HG03469 (cell line): ENCODE results near the gene EDN2.

Source experiments
- ATAC-seq: cut with Tn5 transposase; IDR thresholded peaks from one replicate; pipeline ENCODE4 v1.9.1; 2021; ENCODE audit warnings: mild to moderate bottlenecking, moderate library complexity, moderate number of reproducible peaks; ENCODE audit not compliant: unreplicated experiment

The EDN2 gene

DNA sequence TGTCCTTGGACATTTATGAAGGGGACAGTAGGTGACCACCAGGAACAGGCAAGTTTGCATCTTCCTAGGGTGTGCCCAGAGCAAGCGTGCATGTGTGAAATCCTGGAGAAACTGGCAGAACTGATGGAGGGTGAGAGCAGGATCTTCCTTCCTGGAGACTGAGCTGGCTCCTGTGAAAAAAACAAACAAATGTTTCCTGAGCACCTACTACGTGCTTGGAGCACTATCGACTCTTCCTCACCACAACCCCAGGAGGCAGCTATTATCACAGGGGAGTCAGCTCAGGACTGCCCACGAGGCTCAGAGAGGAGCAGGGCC lies 1.5 kb upstream of the EDN2 start:
- no peak for ATAC-seq

DNA sequence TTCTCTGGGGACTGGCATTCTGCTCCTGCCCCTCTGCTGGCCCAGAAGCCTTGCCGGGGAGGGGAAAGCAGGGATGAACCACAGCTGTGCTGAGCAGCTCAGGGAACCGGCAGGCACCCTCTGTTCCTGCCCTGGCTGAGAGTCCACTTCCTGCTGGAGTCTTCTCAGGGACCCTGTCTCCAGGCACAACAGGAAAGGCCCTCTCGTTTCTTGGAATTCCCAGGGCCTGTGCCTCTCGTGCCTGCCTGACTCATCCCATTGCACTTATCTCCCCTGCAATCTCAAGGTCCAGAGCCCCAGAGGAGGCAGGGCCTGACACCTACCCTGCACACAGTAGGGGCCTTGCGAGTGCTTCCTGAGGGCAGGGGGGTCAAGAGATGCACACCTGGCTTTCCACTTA lies 1.1 kb upstream of the EDN2 start:
- no peak for ATAC-seq

DNA sequence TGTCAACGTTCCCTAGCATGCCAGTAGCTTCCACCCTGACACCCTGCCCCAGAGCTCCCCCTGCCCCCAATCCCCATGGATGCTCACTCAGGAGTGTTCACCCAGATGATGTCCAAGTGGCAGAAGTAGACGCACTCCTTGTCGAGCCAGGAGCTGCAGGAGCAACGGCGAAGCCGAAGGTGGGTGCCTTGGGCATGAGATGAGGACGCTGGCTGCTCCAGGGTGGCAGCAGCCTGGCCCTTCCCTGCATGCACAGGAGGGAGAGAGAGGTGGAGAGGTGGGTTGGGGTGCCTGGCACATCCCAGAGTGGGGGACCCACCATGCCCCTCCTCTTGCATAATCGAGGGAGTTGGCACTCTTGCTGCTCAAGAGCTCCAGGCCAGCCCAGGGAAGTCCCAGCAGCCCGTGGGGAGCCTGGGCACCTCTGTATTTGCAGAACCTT lies 502 bp downstream of the EDN2 start:
- ATAC-seq, result no peak

DNA sequence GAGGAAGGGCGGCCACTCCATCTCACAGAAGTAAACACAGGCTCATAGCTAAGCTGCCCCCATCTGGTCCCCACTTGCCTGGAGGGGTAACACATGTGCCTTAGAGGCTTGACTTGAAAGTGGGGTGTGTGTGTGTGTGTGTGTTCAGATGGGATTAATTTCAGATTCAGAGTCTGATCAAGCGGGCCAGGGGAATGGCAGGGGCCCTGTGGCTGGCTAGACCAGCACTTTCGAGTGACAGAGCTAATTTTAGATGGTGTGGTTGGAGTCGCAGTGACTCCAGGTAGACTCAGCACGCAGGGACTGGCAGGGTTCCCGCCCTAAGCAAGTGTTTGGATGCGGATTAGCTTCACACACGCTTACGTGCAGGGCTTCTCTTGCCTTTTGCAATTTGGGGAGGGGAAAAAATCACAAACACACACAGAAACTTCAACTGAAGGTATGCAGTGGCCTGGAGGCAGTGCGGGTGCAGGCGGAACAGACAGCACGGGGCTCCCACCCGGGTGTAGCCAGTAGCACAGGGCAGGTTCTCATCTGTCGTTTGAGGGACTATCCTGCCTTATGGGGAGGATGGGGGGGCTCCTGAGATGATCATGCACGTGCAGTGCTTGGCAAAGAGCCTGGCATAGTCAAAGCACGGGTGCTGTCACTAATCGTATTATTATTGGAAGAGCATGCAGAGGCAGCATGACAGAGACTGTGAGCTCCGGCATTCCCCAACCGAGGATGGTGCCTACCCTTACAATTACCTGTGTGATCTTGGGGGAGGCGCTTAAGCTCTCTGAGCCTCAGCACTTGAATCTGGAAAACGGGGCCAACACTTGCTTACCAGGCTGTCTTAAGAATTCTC lies 1.3 kb downstream of the EDN2 start:
- no peak for ATAC-seq

DNA sequence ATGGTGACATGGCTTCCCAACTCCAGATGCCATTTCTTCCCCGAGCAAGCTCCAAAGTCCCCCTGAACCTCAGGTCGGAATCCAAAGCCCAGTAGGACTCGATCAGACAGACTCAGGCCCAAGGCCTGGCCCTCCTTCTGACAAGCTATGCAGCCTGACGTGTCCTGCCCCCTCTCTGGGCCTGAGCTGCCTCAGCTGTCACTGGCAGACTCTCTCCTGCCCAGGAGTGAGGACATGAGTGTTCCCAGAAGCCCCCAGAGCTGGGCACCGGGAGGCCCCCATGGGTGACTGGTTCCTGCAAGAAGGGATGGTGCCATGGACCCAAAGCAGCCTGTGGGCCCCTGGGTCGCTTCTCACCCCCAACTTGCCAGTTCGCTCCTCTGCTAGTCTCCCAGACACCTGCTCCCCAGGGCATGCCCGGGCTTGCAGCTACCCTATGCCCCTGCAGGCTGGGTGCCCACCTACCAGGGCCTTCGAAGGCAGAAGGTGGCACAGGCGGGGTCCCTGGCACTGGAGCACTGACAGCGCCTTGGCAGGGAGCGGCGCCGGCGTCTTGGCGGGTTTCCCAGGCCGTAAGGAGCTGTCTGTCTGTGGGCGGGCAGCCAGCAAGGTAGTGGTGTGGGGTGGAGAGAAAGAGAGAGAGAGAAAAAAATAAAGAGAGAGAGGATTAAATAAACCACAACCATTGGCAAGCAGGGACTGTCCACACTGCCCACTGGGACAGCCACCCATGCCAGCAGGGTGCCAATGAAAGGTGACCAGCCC lies 2.3 kb downstream of the EDN2 start:
- no peak for ATAC-seq

DNA sequence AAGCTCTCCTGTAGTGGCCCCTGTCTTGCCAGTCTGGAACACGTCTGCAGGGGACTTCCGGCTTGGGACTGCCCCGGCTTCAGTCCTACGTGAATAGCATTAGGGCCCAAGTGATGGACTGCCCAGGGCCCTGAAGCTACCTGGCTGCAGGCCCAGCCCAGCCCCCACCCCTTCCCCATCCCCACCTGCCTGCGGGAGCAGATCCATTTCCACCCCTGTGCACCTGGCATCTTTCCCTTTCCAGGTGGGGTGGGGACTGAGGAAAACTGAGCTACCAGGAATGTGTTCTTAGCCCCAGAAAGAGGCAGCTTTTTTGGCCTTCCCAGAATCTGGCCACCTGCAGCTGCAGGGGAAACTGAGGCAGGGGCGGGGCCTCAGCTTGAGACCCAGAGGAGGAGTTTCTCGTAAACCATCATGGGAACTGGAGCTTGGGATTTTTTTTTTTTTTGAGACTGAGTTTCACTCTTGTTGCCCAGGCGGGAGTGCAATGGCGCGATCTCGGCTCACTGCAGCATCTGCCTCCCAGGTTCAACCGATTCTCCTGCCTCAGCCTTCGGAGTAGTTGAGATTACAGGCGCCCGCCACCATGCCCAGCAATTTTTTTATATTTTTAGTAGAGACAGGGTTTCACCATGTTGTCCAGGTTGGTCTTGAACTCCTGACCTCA lies 3.2 kb downstream of the EDN2 start:
- no peak for ATAC-seq

DNA sequence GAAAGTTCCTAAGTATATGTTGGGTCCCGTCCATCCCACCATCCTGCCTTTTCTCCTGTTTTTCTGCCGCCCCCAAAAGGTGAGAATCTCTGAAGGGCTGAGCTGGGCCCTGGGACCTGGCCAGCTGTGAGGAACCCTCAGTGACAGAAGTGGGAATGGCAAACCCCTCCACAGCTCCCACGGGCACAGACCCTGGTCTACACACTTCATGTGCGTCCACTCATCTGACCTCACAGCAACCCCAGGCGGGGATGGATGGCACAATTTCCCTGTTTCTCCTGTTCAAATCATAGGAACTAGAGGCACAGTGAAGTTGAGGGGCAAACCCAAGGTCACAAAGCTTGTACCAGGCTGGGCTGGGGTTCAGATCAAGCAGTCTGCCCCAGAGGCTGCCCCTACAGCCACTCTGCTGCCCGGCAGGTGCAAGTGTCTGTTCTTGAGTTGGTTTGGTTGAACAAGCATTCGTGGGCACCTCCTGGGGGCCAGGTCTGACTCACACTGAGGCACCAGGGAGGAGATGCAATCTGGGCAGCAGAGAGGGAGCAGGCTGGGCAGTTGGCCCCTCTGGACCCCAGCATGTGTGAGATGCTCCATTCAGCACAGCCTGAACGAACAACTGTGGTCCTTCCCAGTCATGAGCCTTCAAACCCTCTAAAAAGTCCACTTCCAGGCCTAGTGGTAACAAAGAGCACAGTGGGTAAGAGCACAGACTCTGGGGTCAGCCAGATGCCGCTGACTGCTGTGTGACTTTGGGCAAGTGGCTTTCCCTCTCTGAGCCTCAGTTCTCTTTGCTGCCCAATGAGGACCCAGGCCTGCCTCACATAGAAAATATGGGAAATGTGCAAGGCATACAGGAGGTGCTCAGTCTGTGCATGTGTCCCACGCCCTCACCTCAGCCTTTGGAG lies 4.0 kb downstream of the EDN2 start:
- ATAC-seq, result no peak

DNA sequence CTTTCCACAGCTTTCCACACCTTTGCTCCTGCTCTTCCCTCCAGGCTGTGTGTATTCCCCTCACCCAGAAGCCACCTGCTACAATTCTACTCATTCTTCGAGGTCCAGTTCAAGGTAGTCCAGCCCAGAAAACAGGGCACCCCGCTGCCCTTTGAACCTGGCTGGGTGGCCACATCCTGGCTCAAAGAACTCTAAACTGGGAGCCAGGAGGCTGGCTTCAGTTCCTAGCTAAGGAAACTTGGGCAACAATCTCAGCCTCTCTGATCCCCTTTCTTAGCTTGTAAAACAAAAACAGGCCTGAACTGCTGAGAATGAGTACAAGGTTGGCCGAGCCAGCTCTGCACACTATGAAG lies 4.7 kb downstream of the EDN2 start:
- ATAC-seq, result no peak

DNA sequence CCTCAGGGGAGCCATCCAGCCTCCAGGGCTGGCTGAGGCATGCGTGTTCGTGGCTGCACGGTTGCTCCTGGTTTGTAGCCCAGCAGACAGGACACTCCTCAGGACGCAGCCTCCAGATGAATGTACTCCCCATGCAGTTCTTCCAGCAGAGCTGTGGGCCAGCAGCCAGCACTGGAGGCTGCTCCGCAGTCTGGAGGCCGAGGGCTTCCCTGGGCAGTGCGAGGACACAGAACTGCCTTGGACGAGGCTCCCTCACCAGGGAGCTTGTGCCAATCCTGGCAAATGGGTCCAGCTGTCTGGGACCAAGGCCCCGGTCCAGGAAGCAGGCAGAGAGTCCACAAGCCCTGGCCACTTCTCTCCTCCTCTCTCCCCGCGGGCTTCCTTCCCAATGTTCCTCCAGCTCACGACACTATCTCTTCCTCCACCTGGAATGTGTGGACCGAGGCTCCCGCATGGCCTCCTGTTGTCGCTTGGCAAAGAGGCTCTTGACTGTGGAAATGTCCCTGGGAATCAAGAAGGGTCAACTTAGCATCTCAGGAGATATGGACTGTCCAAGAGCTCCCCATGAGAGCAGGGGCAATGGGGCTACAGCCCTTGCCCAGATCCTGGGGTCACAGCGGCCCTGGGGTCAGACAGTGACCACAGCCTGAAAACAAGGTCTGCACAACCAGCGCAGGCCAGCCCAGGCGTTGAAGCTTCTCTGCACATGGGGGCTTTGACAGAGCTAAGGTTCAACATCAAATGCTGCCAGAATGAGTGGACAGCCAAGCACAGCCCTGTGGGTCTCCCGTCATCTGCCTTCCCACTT lies 5.3 kb downstream of the EDN2 start:
- no peak for ATAC-seq

DNA sequence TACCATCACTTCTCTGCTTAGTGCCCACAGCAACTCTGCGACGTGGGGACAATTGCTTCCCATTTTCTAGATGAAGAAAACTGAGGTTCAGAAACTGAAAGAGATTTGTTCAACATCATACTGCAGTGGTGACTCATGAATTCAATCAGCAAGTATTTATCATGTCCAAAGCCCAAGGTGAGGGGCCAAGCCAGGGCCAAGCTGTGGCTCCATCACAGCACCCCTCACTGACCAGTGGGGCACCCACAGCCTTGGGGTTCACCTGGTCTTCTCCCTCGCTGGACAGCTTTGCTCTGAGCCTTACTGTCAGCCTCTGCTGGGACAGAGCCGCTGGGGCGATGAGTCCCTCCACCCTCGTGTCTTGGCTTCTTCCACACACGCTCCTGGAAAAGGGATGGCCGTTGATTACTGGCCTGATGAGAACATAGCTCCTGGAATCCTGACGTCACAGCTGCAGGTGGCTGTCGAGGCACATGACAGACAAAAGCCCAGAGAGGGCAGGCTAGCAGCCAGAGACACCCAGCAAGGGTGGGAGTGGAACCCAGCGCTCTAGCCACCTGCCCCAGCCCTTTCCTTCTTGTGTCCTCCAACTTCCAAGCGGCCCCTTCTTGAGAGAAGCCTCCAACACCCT lies 6.2 kb downstream of the EDN2 start:
- no peak for ATAC-seq

DNA sequence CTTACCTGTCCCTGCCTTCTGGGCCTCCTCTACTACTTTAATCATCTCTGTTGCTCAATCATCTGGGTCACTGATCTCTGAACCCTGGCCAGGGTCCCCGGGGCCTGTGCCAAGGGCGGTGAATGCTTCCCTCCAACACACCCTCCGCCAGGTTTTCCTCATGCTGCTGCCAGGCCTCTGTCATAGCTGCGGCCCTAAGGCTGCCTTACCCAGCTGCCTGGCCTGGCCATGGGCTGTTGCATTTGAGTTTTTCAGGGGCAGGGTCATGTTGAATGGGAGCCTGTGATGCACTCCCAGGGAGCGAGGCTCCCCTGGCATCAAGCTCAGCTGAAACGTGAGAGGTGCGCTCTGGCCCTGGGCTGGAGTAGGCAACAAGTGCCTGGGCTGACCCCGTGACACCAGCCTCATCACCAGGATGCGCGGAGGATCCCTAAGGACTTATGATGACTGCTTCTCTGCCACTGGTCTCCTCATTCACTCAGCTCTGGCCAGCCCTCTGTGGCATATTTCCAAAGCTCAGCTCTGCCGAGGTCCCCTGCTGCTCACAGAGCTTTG lies 7.6 kb downstream of the EDN2 start:
- ATAC-seq, result no peak

DNA sequence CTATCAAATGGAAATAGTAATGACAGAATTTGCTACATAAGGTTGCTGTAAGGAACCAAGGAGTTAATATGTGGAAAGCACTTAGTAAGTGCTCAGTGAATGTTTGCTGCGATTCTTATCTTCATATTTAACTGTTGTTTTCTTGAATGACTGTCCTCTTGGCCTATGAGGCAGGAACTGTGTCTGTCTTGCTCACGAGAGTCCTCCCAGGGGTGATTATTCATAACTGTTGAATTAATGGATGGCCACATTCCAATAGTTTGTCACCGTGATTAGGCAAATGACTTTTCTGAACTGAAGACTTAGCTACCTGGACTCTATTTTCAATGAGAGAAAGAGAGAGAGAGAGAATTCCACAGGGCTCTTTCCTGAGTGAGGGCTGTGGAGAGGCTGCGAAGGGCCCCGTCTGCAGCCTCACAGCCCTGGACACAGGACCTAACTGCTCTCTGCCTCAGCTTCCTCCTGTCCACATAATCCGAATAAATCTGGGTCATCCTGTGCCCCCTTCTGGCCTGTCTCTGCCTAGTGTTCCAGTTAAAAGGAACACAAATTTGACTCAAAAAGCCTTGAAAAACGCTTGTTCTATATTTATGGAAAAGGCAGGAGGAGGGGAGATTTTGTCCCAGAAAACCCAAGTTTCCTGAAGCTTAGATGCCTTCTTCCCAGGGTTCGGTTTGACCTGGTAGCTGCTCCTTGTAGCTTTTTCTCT lies 8.5 kb downstream of the EDN2 start:
- ATAC-seq, result no peak

DNA sequence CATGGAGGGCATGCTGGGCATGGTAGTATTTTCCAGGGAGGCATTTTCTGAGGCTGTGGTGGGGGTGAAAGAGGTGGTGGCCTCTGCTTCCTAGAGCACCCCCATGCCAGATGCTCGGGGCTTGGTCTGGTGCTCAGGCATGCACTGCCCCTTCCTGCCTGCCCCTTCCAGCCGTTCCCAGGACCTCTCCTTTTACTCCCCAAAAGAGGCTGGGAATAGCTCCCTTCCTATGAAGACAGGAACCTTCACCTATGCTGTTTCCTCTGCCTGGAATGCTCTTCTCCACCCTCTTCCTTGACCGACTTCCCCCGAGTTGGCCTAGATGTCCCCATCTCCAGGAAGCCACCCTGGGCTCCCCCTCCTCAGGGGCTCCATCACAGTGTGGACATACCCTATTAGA lies 9.1 kb downstream of the EDN2 start:
- no peak for ATAC-seq

DNA sequence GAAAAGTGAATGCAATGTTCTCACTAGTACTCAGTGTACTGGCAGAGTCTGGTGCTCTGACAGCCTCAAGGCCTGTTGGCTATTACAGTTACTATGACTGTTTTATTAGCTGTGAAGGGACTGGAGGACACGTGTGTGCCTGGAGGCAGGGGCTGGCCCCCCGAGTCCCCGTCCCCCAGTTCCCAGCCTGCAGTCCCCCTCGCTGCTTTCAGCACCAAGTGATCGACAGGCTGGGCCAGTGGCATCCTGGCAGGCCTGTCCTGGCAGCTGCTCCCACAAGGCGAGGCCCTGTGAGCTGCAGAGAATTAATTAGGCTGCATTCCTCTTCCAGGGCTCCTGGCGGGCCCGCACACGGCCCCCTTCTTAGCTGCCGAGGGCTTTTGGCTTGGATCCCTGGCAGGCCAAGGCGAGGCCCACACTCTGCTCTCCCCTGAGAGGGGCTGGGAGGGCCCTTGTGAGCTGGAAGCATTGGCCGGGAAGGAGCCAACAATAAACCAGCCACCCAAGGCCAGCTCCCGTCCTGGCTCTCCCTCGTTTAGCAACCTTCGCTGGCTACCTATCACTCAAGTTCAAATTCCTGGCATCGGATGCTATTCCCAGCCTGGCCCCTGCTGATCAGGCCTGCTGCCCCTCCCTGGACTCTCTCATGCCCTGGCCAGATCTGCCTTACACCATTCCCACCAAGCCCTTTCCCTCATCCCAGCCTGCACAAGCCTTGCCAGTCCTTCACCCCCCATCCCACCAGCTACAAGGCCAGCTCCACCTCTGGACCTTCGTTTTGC lies 9.8 kb downstream of the EDN2 start:
- ATAC-seq, result no peak

DNA sequence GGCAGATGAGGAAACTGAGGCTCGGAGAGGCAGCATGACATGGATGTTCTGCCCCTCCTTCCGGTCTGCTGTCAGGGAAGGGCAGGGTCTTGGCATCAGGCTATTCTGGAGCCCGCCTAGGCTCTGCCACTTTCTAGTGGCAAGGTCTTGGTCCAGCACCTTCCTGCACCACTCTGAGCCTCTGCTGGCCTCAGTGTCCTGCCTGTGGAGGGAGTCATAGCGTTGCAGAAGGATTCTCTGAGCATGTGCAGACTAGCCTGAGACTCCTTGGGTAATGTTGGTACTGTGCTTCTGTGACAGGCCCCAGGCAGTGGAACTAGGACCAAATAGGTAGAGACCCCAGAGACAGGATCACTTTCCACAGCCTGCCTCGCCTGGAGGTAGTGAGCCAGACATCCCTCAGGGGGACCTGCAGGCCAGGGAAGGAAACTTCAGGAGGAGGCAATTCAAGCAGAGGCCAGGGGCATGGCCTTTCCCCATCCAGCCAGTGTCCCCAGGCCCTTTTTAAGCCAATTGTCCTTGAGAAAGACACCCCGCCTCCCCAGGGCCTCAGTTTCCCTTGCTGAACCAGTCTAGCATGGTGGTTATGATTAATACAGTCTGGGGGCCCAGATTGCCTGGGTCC lies 10.6 kb downstream of the EDN2 start:
- no peak for ATAC-seq

DNA sequence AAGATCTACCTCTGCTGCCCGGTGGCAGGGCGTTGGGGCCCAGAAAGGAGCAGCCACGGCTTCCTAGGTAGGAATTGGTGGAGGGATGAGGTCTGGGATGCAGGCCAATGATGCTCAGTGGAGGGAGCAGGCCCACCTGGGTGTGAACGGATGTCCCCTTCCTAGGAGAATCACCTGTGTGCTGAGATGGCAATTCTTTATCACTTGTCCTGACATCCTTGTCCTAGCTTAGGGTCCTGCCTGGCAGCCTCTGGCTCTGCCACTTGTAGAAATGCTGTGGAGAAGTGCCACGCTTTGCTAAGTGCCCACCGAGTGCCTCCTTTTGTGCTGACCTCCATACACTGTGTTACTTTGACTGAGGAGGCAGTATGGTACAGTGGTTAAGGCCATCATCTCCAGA lies 12.8 kb downstream of the EDN2 start:
- ATAC-seq, result no peak

DNA sequence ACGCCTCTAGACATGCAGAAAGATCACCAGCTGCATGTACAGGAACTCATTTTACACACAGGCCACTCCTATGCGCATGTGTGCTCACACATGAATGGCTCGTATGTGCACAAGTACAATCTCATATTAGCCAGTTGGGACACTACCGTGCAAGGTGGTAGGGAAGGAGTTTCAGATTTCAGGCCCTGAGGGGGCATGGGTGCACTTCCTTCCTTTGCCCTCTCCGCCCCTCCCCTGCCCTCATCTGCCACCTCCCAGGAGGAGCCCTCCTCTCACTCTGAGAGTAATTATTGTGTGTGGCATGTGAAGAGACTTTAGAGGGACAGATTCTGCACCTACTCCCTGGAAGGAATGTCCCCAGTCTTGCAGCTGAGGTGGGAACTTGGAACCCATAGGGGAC lies 14.8 kb downstream of the EDN2 start:
- no peak for ATAC-seq
